ENCODE data around the gene DNTTIP2. TPM values are rescaled to one million over a fixed set of nuclear protein-coding genes. Genes with fewer than 3 reads are reported as not detected.
"Not testable (repeated sequence)": the region's sequence is repeated elsewhere in the genome, so short reads cannot be mapped to it uniquely, and the experiment has no call there.

The DNTTIP2 gene
- total and polyA plus RNA-seq, 4 donors: 30.8 to 55.6 (median 41.5) TPM

GRCh38 chr1:93839753-93840152 is 39.3 kb downstream of the DNTTIP2 start:
- H3K27me3 ChIP-seq (ENCODE audit: control insufficient read depth in 1 of 2, insufficient read depth in 2 of 2, low read length in 1 of 2): no peaks in the 10 kb centered on the region
- ATAC-seq (ENCODE audit: low FRiP score) (no peak), DNase-seq (no peak)
- H3K27ac ChIP-seq (ENCODE audit: low read depth in 1 of 2, low read length in 2 of 2): no peak overlapping the region
- H3K4me3 ChIP-seq (ENCODE audit: low read length in 2 of 2): no peak overlapping the region
- intact Hi-C loops (cut with DNase I): loop anchor here (10.0 kb wide), 2 partner anchors 215 to 535 kb away; no protein-coding TSS in a partner anchor
- H3K36me3 ChIP-seq (ENCODE audit: control insufficient read depth in 1 of 2, insufficient read depth in 2 of 2, low read length in 1 of 2): no peaks in the 10 kb centered on the region
- H3K9me3 ChIP-seq (ENCODE audit: control insufficient read depth, low read length): no peaks in the 10 kb centered on the region
- H3K4me1 ChIP-seq (ENCODE audit: control insufficient read depth in 1 of 2, insufficient read depth in 2 of 2, low read length in 2 of 2): no peaks in the 10 kb centered on the region
- 95 to 98% methylated on average over 2 of the region's 2 CpGs for WGBS, 2 donors

GRCh38 chr1:93839307-93839706 is 39.7 kb downstream of the DNTTIP2 start:
- DNase-seq (no peak), ATAC-seq (ENCODE audit: low FRiP score) (no peak)
- intact Hi-C loops (cut with DNase I): no loop called here
- 10 to 33% methylated on average over 1 of the region's 1 CpG for WGBS, 2 donors
- H3K36me3 ChIP-seq (ENCODE audit: control insufficient read depth in 1 of 2, insufficient read depth in 2 of 2, low read length in 1 of 2): no peaks in the 10 kb centered on the region
- H3K4me3 ChIP-seq (ENCODE audit: low read length in 2 of 2): no peak overlapping the region
- no peak overlapping the region for H3K27ac ChIP-seq (ENCODE audit: low read depth in 1 of 2, low read length in 2 of 2)
- H3K27me3 ChIP-seq (ENCODE audit: control insufficient read depth in 1 of 2, insufficient read depth in 2 of 2, low read length in 1 of 2): no peaks in the 10 kb centered on the region
- H3K4me1 ChIP-seq (ENCODE audit: control insufficient read depth in 1 of 2, insufficient read depth in 2 of 2, low read length in 2 of 2): no peaks in the 10 kb centered on the region
- no peaks in the 10 kb centered on the region for H3K9me3 ChIP-seq (ENCODE audit: control insufficient read depth, low read length)

GRCh38 chr1:93837961-93838360 is 41.0 kb downstream of the DNTTIP2 start:
- Histone ChIP-seq H3K4me1 (ENCODE audit: control insufficient read depth in 1 of 2, insufficient read depth in 2 of 2, low read length in 2 of 2) (no peaks in the 10 kb centered on the region), H3K9me3 (ENCODE audit: control insufficient read depth, low read length) (no peaks in the 10 kb centered on the region)
- DNase-seq: no peak

GRCh38 chr1:93833293-93833692 is 45.7 kb downstream of the DNTTIP2 start:
- ATAC-seq (ENCODE audit: low FRiP score); DNase-seq; H3K4me3 ChIP-seq (ENCODE audit: low read length in 2 of 2); H3K9me3 ChIP-seq (ENCODE audit: control insufficient read depth, low read length); H3K4me1 ChIP-seq (ENCODE audit: control insufficient read depth in 1 of 2, insufficient read depth in 2 of 2, low read length in 2 of 2); H3K27ac ChIP-seq (ENCODE audit: low read depth in 1 of 2, low read length in 2 of 2); H3K36me3 ChIP-seq (ENCODE audit: control insufficient read depth in 1 of 2, insufficient read depth in 2 of 2, low read length in 1 of 2); H3K27me3 ChIP-seq (ENCODE audit: control insufficient read depth in 1 of 2, insufficient read depth in 2 of 2, low read length in 1 of 2); intact Hi-C loops (cut with DNase I): not testable (repeated sequence)
- 61 to 72% methylated on average over 3 of the region's 3 CpGs for WGBS, 2 donors

More at GRCh38 chr1:93837961-93838360, 41.0 kb downstream of the DNTTIP2 start:
- Histone ChIP-seq H3K27ac (ENCODE audit: low read depth in 1 of 2, low read length in 2 of 2) (no peak overlapping the region), H3K27me3 (ENCODE audit: control insufficient read depth in 1 of 2, insufficient read depth in 2 of 2, low read length in 1 of 2) (no peaks in the 10 kb centered on the region), H3K36me3 (ENCODE audit: control insufficient read depth in 1 of 2, insufficient read depth in 2 of 2, low read length in 1 of 2) (no peaks in the 10 kb centered on the region), H3K4me3 (ENCODE audit: low read length in 2 of 2) (no peak overlapping the region)
- no peak for ATAC-seq (ENCODE audit: low FRiP score)
- intact Hi-C loops (cut with DNase I): no loop called here
- 95 to 98% methylated on average over 3 of the region's 3 CpGs for WGBS, 2 donors

GRCh38 chr1:93829061-93829460 is 49.9 kb downstream of the DNTTIP2 start:
- no peaks in the 10 kb centered on the region for H3K27me3 ChIP-seq (ENCODE audit: control insufficient read depth in 1 of 2, insufficient read depth in 2 of 2, low read length in 1 of 2)
- no peak for DNase-seq

GRCh38 chr1:93828367-93828755 is 50.6 kb downstream of the DNTTIP2 start:
- Histone ChIP-seq H3K9me3 (ENCODE audit: control insufficient read depth, low read length) (no peaks in the 10 kb centered on the region), H3K27me3 (ENCODE audit: control insufficient read depth in 1 of 2, insufficient read depth in 2 of 2, low read length in 1 of 2) (no peaks in the 10 kb centered on the region), H3K36me3 (ENCODE audit: control insufficient read depth in 1 of 2, insufficient read depth in 2 of 2, low read length in 1 of 2) (no peaks in the 10 kb centered on the region), H3K4me3 (ENCODE audit: low read length in 2 of 2) (no peak overlapping the region), H3K27ac (ENCODE audit: low read depth in 1 of 2, low read length in 2 of 2) (no peak overlapping the region), H3K4me1 (ENCODE audit: control insufficient read depth in 1 of 2, insufficient read depth in 2 of 2, low read length in 2 of 2) (no peaks in the 10 kb centered on the region)
- ATAC-seq (ENCODE audit: low FRiP score): no peak
- no peak for DNase-seq
- intact Hi-C loops (cut with DNase I): no loop called here
- WGBS, 2 donors: 98 to 100% methylated on average over 1 of the region's 1 CpG

More at GRCh38 chr1:93829061-93829460, 49.9 kb downstream of the DNTTIP2 start:
- Histone ChIP-seq H3K9me3 (ENCODE audit: control insufficient read depth, low read length) (no peaks in the 10 kb centered on the region), H3K4me3 (ENCODE audit: low read length in 2 of 2) (no peak overlapping the region), H3K4me1 (ENCODE audit: control insufficient read depth in 1 of 2, insufficient read depth in 2 of 2, low read length in 2 of 2) (no peaks in the 10 kb centered on the region), H3K36me3 (ENCODE audit: control insufficient read depth in 1 of 2, insufficient read depth in 2 of 2, low read length in 1 of 2) (no peaks in the 10 kb centered on the region), H3K27ac (ENCODE audit: low read depth in 1 of 2, low read length in 2 of 2) (no peak overlapping the region)
- intact Hi-C loops (cut with DNase I): no loop called here
- no peak for ATAC-seq (ENCODE audit: low FRiP score)
- 93 to 97% methylated on average over 4 of the region's 4 CpGs for WGBS, 2 donors

GRCh38 chr1:93827633-93828366 is 51.2 kb downstream of the DNTTIP2 start:
- no peaks in the 10 kb centered on the region for H3K36me3 ChIP-seq (ENCODE audit: control insufficient read depth in 1 of 2, insufficient read depth in 2 of 2, low read length in 1 of 2)
- WGBS, 2 donors: 86 to 89% methylated on average over 3 of the region's 3 CpGs
- H3K4me1 ChIP-seq (ENCODE audit: control insufficient read depth in 1 of 2, insufficient read depth in 2 of 2, low read length in 2 of 2): no peaks in the 10 kb centered on the region
- no peak overlapping the region for H3K27ac ChIP-seq (ENCODE audit: low read depth in 1 of 2, low read length in 2 of 2)
- no peaks in the 10 kb centered on the region for H3K27me3 ChIP-seq (ENCODE audit: control insufficient read depth in 1 of 2, insufficient read depth in 2 of 2, low read length in 1 of 2)
- H3K4me3 ChIP-seq (ENCODE audit: low read length in 2 of 2): no peak overlapping the region
- no peaks in the 10 kb centered on the region for H3K9me3 ChIP-seq (ENCODE audit: control insufficient read depth, low read length)
- ATAC-seq (ENCODE audit: low FRiP score) (no peak), DNase-seq (no peak)
- intact Hi-C loops (cut with DNase I): no loop called here

- no peaks in the 10 kb centered on the region for H3K4me1 ChIP-seq (ENCODE audit: control insufficient read depth in 1 of 2, insufficient read depth in 2 of 2, low read length in 2 of 2)
- WGBS, 2 donors: 73 to 87% methylated on average over 1 of the region's 1 CpG
- H3K36me3 ChIP-seq (ENCODE audit: control insufficient read depth in 1 of 2, insufficient read depth in 2 of 2, low read length in 1 of 2): no peaks in the 10 kb centered on the region
These were observed 51.9 kb downstream of the DNTTIP2 start for GRCh38 chr1:93827128-93827527.

GRCh38 chr1:93824834-93825233 is 54.2 kb downstream of the DNTTIP2 start:
- Histone ChIP-seq H3K4me3 (ENCODE audit: low read length in 2 of 2) (no peak overlapping the region), H3K36me3 (ENCODE audit: control insufficient read depth in 1 of 2, insufficient read depth in 2 of 2, low read length in 1 of 2) (no peaks in the 10 kb centered on the region), H3K27me3 (ENCODE audit: control insufficient read depth in 1 of 2, insufficient read depth in 2 of 2, low read length in 1 of 2) (no peaks in the 10 kb centered on the region), H3K27ac (ENCODE audit: low read depth in 1 of 2, low read length in 2 of 2) (no peak overlapping the region), H3K4me1 (ENCODE audit: control insufficient read depth in 1 of 2, insufficient read depth in 2 of 2, low read length in 2 of 2) (no peaks in the 10 kb centered on the region), H3K9me3 (ENCODE audit: control insufficient read depth, low read length) (no peaks in the 10 kb centered on the region)
- WGBS, 2 donors: 44% methylated on average over 6 of the region's 6 CpGs; no CpG with 5 or more reads in 1 of the 2 donors
- intact Hi-C loops (cut with DNase I): no loop called here
- ATAC-seq (ENCODE audit: low FRiP score) (no peak), DNase-seq (no peak)

More at GRCh38 chr1:93827128-93827527, 51.9 kb downstream of the DNTTIP2 start:
- Histone ChIP-seq H3K27me3 (ENCODE audit: control insufficient read depth in 1 of 2, insufficient read depth in 2 of 2, low read length in 1 of 2) (no peaks in the 10 kb centered on the region), H3K27ac (ENCODE audit: low read depth in 1 of 2, low read length in 2 of 2) (no peak overlapping the region), H3K9me3 (ENCODE audit: control insufficient read depth, low read length) (no peaks in the 10 kb centered on the region), H3K4me3 (ENCODE audit: low read length in 2 of 2) (no peak overlapping the region)
- ATAC-seq (ENCODE audit: low FRiP score) (no peak), DNase-seq (no peak)
- intact Hi-C loops (cut with DNase I): no loop called here

All from aorta (tissue), 5 donors.